K562 (cell line): ENCODE data around the gene IL11. TPM values are rescaled to one million over a fixed set of nuclear protein-coding genes. Genes with fewer than 3 reads are reported as not detected.

Experiments
- ARID2 ChIP-seq: fragments of 450-650 bp; IDR thresholded peaks from 2 replicates; pipeline ENCODE4 v1.6.1; 2017; ENCODE audit warnings: antibody characterized with exemption, mild to moderate bottlenecking
- CBX1 ChIP-seq: sonication (generic); IDR thresholded peaks from 2 replicates; pipeline ENCODE4 v1.6.1; 2016; ENCODE audit warnings: antibody characterized with exemption, low read depth, mild to moderate bottlenecking
- ELK1 ChIP-seq: sonication (generic); formaldehyde crosslinking; IDR thresholded peaks from 2 replicates; pipeline ENCODE4 v1.8.1; 2022; ENCODE audit warnings: missing genetic modification reagents
- HBP1 ChIP-seq: fragments of 450-650 bp; formaldehyde crosslinking; IDR thresholded peaks from 2 replicates; pipeline ENCODE4 v1.4.0; 2022; ENCODE audit warnings: missing genetic modification characterization
- HMG20A ChIP-seq: fragments of 450-650 bp; formaldehyde crosslinking; conservative IDR thresholded peaks from 2 replicates; pipeline ENCODE4 v1.4.0; 2020; ENCODE audit warnings: mild to moderate bottlenecking, mixed read lengths
- KAT8 ChIP-seq: fragments of 450-650 bp; IDR thresholded peaks from 2 replicates; pipeline ENCODE4 v1.6.1; 2016; ENCODE audit warnings: low read depth, mild to moderate bottlenecking
- PHF8 ChIP-seq: fragments of 200-600 bp; sonication (generic); IDR thresholded peaks from 2 replicates; pipeline ENCODE4 v1.6.1; 2012; ENCODE audit warnings: mixed run types, mild to moderate bottlenecking, inconsistent platforms, low read length, moderate library complexity, borderline replicate concordance
- TBP ChIP-seq: optimal IDR thresholded peaks from 2 replicates; pipeline ENCODE3; 2011; ENCODE audit warnings: low read depth, low read length, improper control_type of control experiment
- TEAD1 ChIP-seq, 2 experiments: fragments of 450-650 bp in 1 of 2; sonication (generic) in 1 of 2; formaldehyde crosslinking; IDR thresholded peaks; 2 replicates each; pipeline versions ENCODE4 v1.4.0 to v1.8.0; 2020 to 2022; ENCODE audit warnings: mild to moderate bottlenecking in 2 of 2, missing genetic modification reagents in 1 of 2
- ZBTB11 ChIP-seq, 3 experiments: fragments of 200-800 bp in 1 of 3; fragments of 250-450 bp in 1 of 3; fragments of 450-650 bp in 1 of 3; sonication (Bioruptor Pico) in 1 of 3; sonication (Bioruptor generic) in 1 of 3; formaldehyde crosslinking in 1 of 3; IDR thresholded peaks; 2 replicates each; pipeline versions ENCODE4 v1.6.1 to v1.8.0; 2016 to 2022; ENCODE audit warnings: mild to moderate bottlenecking in 2 of 3, missing genetic modification characterization in 2 of 3, missing compliant biosample characterization in 1 of 3, moderate library complexity in 1 of 3
- ZNF407 ChIP-seq: fragments of 450-650 bp; IDR thresholded peaks from 2 replicates; pipeline ENCODE4 v1.6.1; 2016; ENCODE audit warnings: low read depth
- polyA plus RNA-seq, 8 experiments: library from polyadenylated mRNA; depleted of rRNA in 4 of 8; stranded (reverse) in 5 of 8; unstranded in 3 of 8; fragments of >200 nt; fragmentation: Nextera tagmentation in 2 of 8; fragmentation: Illumina TruSeq in 1 of 8; extraction: Ambion mirVana in 2 of 8; extraction: Trizol in 1 of 8; gene quantifications; 2 replicates each; pipeline versions ENCODE4 v1.2.1 to v1.2.3, GENCODE V29; 2011 to 2014; ENCODE audit warnings: inconsistent platforms in 1 of 8, missing spikeins in 1 of 8
- total RNA-seq, 7 experiments: library from RNA; depleted of rRNA in 6 of 7; stranded (reverse); fragments of >200 nt in 6 of 7; fragmentation: Illumina TruSeq in 2 of 7; extraction: Trizol in 2 of 7; gene quantifications; 2 replicates each; pipeline versions ENCODE4 v1.2.1 to v1.2.3, GENCODE V29; 2011 to 2021; ENCODE audit warnings: low replicate concordance in 1 of 7

Gene IL11
- total and polyA plus RNA-seq, 9 of the 15 experiments (the other 6 are each of a cell fraction or from before 2014, with no cell fraction given), result 0.04 to 0.42 (median 0.06) TPM; not detected in 6

- TF ChIP-seq ZBTB11 (CRISPR knock-in tag; IDR thresholded peaks at IDR 0.05), result peak in 1 of 3 experiments; percentile 42; a peak in 1 of 6 replicates
- TF ChIP-seq TEAD1 (CRISPR knock-in tag; IDR thresholded peaks at IDR 0.05), result 0 out of 4 replicates have a peak, but pooled peaks of 1 of the 2 experiments have one; percentile 15
- TF ChIP-seq CBX1, result 0 out of 2 replicates have a peak, but pooled peaks have one; percentile 6
- no peak for TF ChIP-seq ELK1
- no peak for TF ChIP-seq KAT8
- TF ChIP-seq TBP, result peak; percentile 51
- TF ChIP-seq HBP1 (CRISPR knock-in tag), result no peak
- no peak for TF ChIP-seq ARID2
- peak; percentile 70; the same call in 1 of the 2 replicates for TF ChIP-seq PHF8
- TF ChIP-seq HMG20A (CRISPR knock-in tag), result no peak
- TF ChIP-seq ZNF407, result no peak
These were observed 13.2 kb upstream of the IL11 start (continued) for GRCh38 chr19:55383279-55384130.
